SK-MEL-5 (cell line): ENCODE data around the gene MXRA7. TPM values are rescaled to one million over a fixed set of nuclear protein-coding genes. Genes with fewer than 3 reads are reported as not detected.

ENCODE experiments used
- DNase-seq: peaks from one replicate; pipeline ENCODE4 v3.0.0-alpha.2; 2016; ENCODE audit warnings: low read depth, low spot score
- in situ Hi-C: cut with HindIII; loops from 2 replicates; pipeline ENCODE4 v1.10.0; 2016; ENCODE audit warnings: low sequenced_read_pairs, high pct_unique_total_duplicates, low pct_unique_long_range_greater_than_20kb
- total RNA-seq: library from RNA; depleted of rRNA; stranded (reverse); fragments of >200 nt; shearing (Covaris generic); gene quantifications from 2 replicates; pipeline ENCODE4 v1.2.3, GENCODE V29; 2014

MXRA7 gene
- total RNA-seq, 1 experiment from 2014 or later: 197 TPM

- in situ Hi-C loops: no loop called here
- no peak for DNase-seq
Measured at GRCh38 chr17:76675648-76676047, 35.1 kb downstream of the MXRA7 start.

GRCh38 chr17:76674600-76674999, 36.2 kb downstream of the MXRA7 start:
- in situ Hi-C loops: no loop called here
- DNase-seq: no peak

GRCh38 chr17:76673729-76674128, 37.0 kb downstream of the MXRA7 start:
- no peak for DNase-seq
- in situ Hi-C loops: no loop called here

GRCh38 chr17:76672892-76673291, 37.9 kb downstream of the MXRA7 start:
- in situ Hi-C loops: no loop called here
- DNase-seq: no peak

- no peak for DNase-seq
- in situ Hi-C loops: no loop called here
Measured at GRCh38 chr17:76672270-76672851, 38.4 kb downstream of the MXRA7 start.

- in situ Hi-C loops: no loop called here
- DNase-seq: no peak
Measured at GRCh38 chr17:76671912-76672262, 38.9 kb downstream of the MXRA7 start.

- DNase-seq: peak; percentile 100
- in situ Hi-C loops: no loop called here
Measured at GRCh38 chr17:76671123-76671911, 39.4 kb downstream of the MXRA7 start.

GRCh38 chr17:76670718-76671122, 40.0 kb downstream of the MXRA7 start:
- in situ Hi-C loops: no loop called here
- DNase-seq: no peak

- DNase-seq: no peak
- in situ Hi-C loops: no loop called here
Measured at GRCh38 chr17:76670020-76670717, 40.6 kb downstream of the MXRA7 start.

GRCh38 chr17:76667786-76668453, 42.8 kb downstream of the MXRA7 start:
- in situ Hi-C loops: no loop called here
- DNase-seq: no peak

GRCh38 chr17:76667491-76667755, 43.3 kb downstream of the MXRA7 start:
- in situ Hi-C loops: no loop called here
- no peak for DNase-seq

- in situ Hi-C loops: no loop called here
- no peak for DNase-seq
Measured at GRCh38 chr17:76660656-76661042, 50.1 kb downstream of the MXRA7 start.

GRCh38 chr17:76659928-76660655, 50.7 kb downstream of the MXRA7 start:
- DNase-seq: no peak
- in situ Hi-C loops: no loop called here

GRCh38 chr17:76658242-76658662, 52.5 kb downstream of the MXRA7 start:
- in situ Hi-C loops: no loop called here
- no peak for DNase-seq

GRCh38 chr17:76657505-76658241, 53.1 kb downstream of the MXRA7 start:
- in situ Hi-C loops: no loop called here
- DNase-seq: no peak

GRCh38 chr17:76654408-76654807, 56.4 kb downstream of the MXRA7 start:
- in situ Hi-C loops: no loop called here

GRCh38 chr17:76650504-76650903, 60.3 kb downstream of the MXRA7 start:
- no peak for DNase-seq
- in situ Hi-C loops: no loop called here

More at GRCh38 chr17:76654408-76654807, 56.4 kb downstream of the MXRA7 start:
- no peak for DNase-seq
